Vein endothelial cell (primary cell): ENCODE data around the gene SERTM1. TPM values are rescaled to one million over a fixed set of nuclear protein-coding genes. Genes with fewer than 3 reads are reported as not detected.

Experiments
- total RNA-seq: library from RNA; depleted of rRNA; stranded (reverse); fragments of >200 nt; gene quantifications from 2 replicates; pipeline ENCODE4 v1.2.3, GENCODE V29; 2012

The SERTM1 gene
- total RNA-seq = 0.10 TPM in 1 of 2 replicates, not detected in the other

DNA sequence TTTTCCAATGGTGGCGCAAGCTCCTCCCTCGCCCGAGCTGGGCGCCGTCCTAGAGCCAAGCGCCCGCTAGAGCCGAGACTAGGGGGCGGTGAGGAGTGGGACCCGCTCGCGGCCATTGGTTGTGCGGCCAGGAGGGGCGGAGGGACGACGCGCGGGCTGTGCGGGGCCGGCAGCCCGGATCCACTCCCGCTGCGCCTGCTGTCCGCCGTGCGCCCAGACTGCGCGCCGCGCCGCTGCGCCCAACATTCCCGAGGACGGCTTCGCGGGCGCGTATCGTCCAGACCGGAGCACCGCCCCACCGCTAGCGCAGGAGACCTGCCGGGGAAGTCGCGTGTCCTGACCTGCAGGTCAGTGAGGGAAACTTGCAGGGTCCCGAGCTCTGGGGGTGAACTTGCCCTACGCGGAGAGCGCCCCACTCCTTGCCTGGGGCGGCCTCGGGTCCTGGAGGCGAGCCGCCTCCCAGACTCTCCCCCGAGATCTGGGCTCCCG, at the start of gene SERTM1:
SERTM1 (plus strand) TSS at position 183 of the 489 bp plus-strand sequence. CDS start 21,059 bp downstream, outside the sequence.

Other genes starting within 250 kb of the SERTM1 start
- gene CCNA1, start 241.5 kb upstream of the SERTM1 start, total RNA-seq = 2.3 and 3.2 TPM in 2 replicates
- 2.3 TPM in 2 replicates for gene RFXAP, start 145.2 kb downstream of the SERTM1 start, total RNA-seq
- 9.5 and 11.8 TPM in 2 replicates for gene SMAD9, start 246.2 kb downstream of the SERTM1 start, total RNA-seq